Cardiac muscle cell (in vitro differentiated cells and primary cell): ENCODE measurements around the gene MCTP2. TPM values are rescaled to one million over a fixed set of nuclear protein-coding genes. Genes with fewer than 3 reads are reported as not detected.
A peak's percentile ranks its signal among the peaks of the same experiment; 100 is the strongest.

ENCODE experiments used
- DNase-seq, 2 donors: peaks; one replicate each; pipeline versions ENCODE4 v3.0.0 to v3.0.0-alpha.2; 2010 to 2017; ENCODE audit warnings: low read depth in 1 of 2, low spot score in 1 of 2
- H3K27ac ChIP-seq: fragments of 200-600 bp; sonication (generic); 2 replicates; pipeline ENCODE4 v1.5.1; 2016
- H3K27me3 ChIP-seq: fragments of 200-600 bp; sonication (generic); 2 replicates; pipeline ENCODE4 v1.6.0; 2016; ENCODE audit warnings: control low read depth
- H3K36me3 ChIP-seq: fragments of 200-600 bp; sonication (generic); 2 replicates; pipeline ENCODE4 v1.5.1; 2016; ENCODE audit warnings: control low read depth
- H3K4me1 ChIP-seq: fragments of 200-600 bp; sonication (generic); 2 replicates; pipeline ENCODE4 v1.8.1; 2017; ENCODE audit warnings: low read depth, mild to moderate bottlenecking, mixed run types
- H3K4me3 ChIP-seq: fragments of 200-600 bp; sonication (generic); 2 replicates; pipeline ENCODE4 v1.5.1; 2016; ENCODE audit warnings: mild to moderate bottlenecking
- H3K9me3 ChIP-seq: fragments of 200-600 bp; sonication (generic); 2 replicates; pipeline ENCODE4 v1.5.1; 2017; ENCODE audit warnings: low read depth, mild to moderate bottlenecking, control low read depth
- polyA plus RNA-seq: library from polyadenylated mRNA; unstranded; fragments of >200 nt; fragmentation: Nextera tagmentation; extraction: Ambion mirVana; gene quantifications from 2 replicates; pipeline ENCODE4 v1.2.1, GENCODE V29; 2016
- total RNA-seq: library from RNA; depleted of rRNA; stranded (reverse); fragments of >200 nt; gene quantifications from 2 replicates; pipeline ENCODE4 v1.2.3, GENCODE V29; 2016
- TF ChIP-seq, protein P1 (sequence below): IDR thresholded peaks from 2 replicates; pipeline ENCODE4 v1.5.1; 2012; ENCODE audit warnings: low read depth, mild to moderate bottlenecking, low read length

MCTP2 gene
- total and polyA plus RNA-seq, 2 experiments from 2014 or later, result 0.34 to 0.83 TPM

DNA sequence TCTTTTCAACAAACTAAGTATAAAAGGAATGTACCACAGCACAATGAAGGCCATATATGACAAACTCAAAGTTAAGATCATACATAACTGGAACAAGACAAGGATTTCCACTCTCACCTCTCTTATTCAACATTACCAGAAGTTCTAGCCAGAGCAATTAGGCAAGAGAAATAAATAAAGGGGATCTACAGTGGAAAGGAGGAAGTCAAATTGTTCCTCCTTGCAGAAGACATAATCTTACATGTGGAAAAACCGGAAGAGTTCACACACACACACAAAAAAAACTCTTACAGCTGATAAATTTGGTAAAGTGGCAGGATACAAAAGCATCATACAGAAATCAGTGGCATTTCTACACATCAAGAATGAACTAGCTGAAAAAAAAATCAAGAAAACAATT lies 277.9 kb downstream of the MCTP2 start:
- TF ChIP-seq, protein P1, sequence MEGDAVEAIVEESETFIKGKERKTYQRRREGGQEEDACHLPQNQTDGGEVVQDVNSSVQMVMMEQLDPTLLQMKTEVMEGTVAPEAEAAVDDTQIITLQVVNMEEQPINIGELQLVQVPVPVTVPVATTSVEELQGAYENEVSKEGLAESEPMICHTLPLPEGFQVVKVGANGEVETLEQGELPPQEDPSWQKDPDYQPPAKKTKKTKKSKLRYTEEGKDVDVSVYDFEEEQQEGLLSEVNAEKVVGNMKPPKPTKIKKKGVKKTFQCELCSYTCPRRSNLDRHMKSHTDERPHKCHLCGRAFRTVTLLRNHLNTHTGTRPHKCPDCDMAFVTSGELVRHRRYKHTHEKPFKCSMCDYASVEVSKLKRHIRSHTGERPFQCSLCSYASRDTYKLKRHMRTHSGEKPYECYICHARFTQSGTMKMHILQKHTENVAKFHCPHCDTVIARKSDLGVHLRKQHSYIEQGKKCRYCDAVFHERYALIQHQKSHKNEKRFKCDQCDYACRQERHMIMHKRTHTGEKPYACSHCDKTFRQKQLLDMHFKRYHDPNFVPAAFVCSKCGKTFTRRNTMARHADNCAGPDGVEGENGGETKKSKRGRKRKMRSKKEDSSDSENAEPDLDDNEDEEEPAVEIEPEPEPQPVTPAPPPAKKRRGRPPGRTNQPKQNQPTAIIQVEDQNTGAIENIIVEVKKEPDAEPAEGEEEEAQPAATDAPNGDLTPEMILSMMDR, result no peak
- H3K27me3 ChIP-seq, result no peaks in the 10 kb centered on the region
- H3K27ac ChIP-seq, result no peak overlapping the region
- H3K9me3 ChIP-seq, result no peaks in the 10 kb centered on the region
- H3K4me1 ChIP-seq, result no peaks in the 10 kb centered on the region
- H3K4me3 ChIP-seq, result no peak overlapping the region
- no peak for DNase-seq
- no peaks in the 10 kb centered on the region for H3K36me3 ChIP-seq

GRCh38 chr15:94522125-94522524 lies 290.8 kb downstream of the MCTP2 start:
- Histone ChIP-seq H3K36me3 (no peaks in the 10 kb centered on the region), H3K27me3 (no peaks in the 10 kb centered on the region), H3K4me1 (no peaks in the 10 kb centered on the region), H3K9me3 (no peaks in the 10 kb centered on the region), H3K27ac (no peak overlapping the region), H3K4me3 (no peak overlapping the region)
- TF ChIP-seq, protein P1, result no peak
- DNase-seq, result no peak

GRCh38 chr15:94523873-94524272 lies 292.5 kb downstream of the MCTP2 start:
- no peak overlapping the region for H3K27ac ChIP-seq

GRCh38 chr15:94524565-94524964 lies 293.2 kb downstream of the MCTP2 start:
- TF ChIP-seq, protein P1, result no peak
- no peak for DNase-seq
- no peak overlapping the region for H3K4me3 ChIP-seq
- H3K27me3 ChIP-seq, result no peaks in the 10 kb centered on the region
- no peaks in the 10 kb centered on the region for H3K36me3 ChIP-seq
- no peaks in the 10 kb centered on the region for H3K4me1 ChIP-seq
- no peak overlapping the region for H3K27ac ChIP-seq
- H3K9me3 ChIP-seq, result no peaks in the 10 kb centered on the region

More at GRCh38 chr15:94523873-94524272, 292.5 kb downstream of the MCTP2 start:
- DNase-seq, result no peak
- TF ChIP-seq, protein P1, result no peak
- no peaks in the 10 kb centered on the region for H3K36me3 ChIP-seq
- H3K4me1 ChIP-seq, result no peaks in the 10 kb centered on the region
- no peaks in the 10 kb centered on the region for H3K9me3 ChIP-seq
- H3K27me3 ChIP-seq, result no peaks in the 10 kb centered on the region
- no peak overlapping the region for H3K4me3 ChIP-seq

DNA sequence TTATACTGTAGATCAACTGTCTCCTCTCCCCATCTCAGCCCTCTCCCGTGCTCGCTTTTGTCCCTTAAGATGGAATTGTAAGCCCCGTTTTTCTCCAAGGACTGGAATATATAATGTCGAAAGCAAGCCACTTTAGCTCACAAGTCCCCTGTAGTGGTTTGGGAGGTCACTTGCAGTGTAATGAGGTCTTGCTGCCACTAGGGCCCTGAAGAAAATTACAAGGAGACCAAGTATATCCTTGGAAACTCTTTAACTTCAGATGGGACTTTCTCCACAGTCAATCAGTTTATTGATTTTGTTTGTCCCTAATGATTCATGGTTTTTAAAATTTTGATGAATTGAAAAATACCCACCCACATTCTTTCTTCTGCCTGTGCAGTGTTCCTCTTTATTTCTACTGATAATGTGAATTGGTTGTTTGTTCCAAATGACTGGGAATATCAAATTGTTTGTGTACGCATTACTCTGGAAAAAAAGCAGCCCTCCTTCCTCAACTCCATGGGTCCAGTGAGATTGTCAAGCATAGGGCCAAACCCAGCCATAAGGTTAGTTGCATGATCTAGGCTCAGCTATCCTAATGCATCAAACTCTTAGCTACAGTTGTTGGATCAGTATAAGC lies 294.8 kb downstream of the MCTP2 start:
- H3K4me1 ChIP-seq, result peaks cover 10% of the 10 kb centered on the region

More for the DNA sequence above, 294.8 kb downstream of the MCTP2 start:
- TF ChIP-seq, protein P1, result no peak
- H3K27ac ChIP-seq, result peak overlapping the region; percentile 5
- H3K9me3 ChIP-seq, result no peaks in the 10 kb centered on the region
- peak in 1 of 2 donors; percentile 32 for DNase-seq
- H3K36me3 ChIP-seq, result no peaks in the 10 kb centered on the region
- no peaks in the 10 kb centered on the region for H3K27me3 ChIP-seq
- no peak overlapping the region for H3K4me3 ChIP-seq
